GM18861 (cell line): Measurements from ENCODE around the gene TSPAN6.

Experiments
- ATAC-seq: cut with Tn5 transposase; IDR thresholded peaks from one replicate; pipeline ENCODE4 v1.9.1; 2021; ENCODE audit not compliant: unreplicated experiment

TSPAN6 gene

GRCh38 chrX:100636321-100636991, at the start of gene TSPAN6:
TSPAN6 (minus strand) TSS chrX:100636806; CDS start chrX:100636694, 112 bp downstream.
- ATAC-seq, result peak; percentile 74

- no peak for ATAC-seq
Observed at GRCh38 chrX:100685997-100686305, 49.3 kb upstream of the TSPAN6 start.

GRCh38 chrX:100685284-100685996, 48.8 kb upstream of the TSPAN6 start:
- ATAC-seq, result peak; percentile 83

GRCh38 chrX:100682939-100683338, 46.3 kb upstream of the TSPAN6 start:
- ATAC-seq, result no peak

GRCh38 chrX:100681599-100681998, 45.0 kb upstream of the TSPAN6 start:
- ATAC-seq, result no peak

- ATAC-seq, result no peak
Observed at GRCh38 chrX:100680756-100681155, 44.1 kb upstream of the TSPAN6 start.

- no peak for ATAC-seq
Observed at GRCh38 chrX:100677611-100678181, 41.1 kb upstream of the TSPAN6 start.

- peak; percentile 57 for ATAC-seq
Observed at GRCh38 chrX:100674705-100675104, 38.1 kb upstream of the TSPAN6 start.

- no peak for ATAC-seq
Observed at GRCh38 chrX:100673397-100673953, 36.9 kb upstream of the TSPAN6 start.

GRCh38 chrX:100672966-100673365, 36.4 kb upstream of the TSPAN6 start:
- ATAC-seq, result no peak

GRCh38 chrX:100663642-100664041, 27.0 kb upstream of the TSPAN6 start:
- ATAC-seq, result no peak

- ATAC-seq, result no peak
Observed at GRCh38 chrX:100662796-100663195, 26.2 kb upstream of the TSPAN6 start.

- ATAC-seq, result no peak
Observed at GRCh38 chrX:100662170-100662569, 25.6 kb upstream of the TSPAN6 start.

- ATAC-seq, result no peak
Observed at GRCh38 chrX:100659431-100660137, 23.0 kb upstream of the TSPAN6 start.

GRCh38 chrX:100658941-100659381, 22.4 kb upstream of the TSPAN6 start:
- no peak for ATAC-seq

GRCh38 chrX:100654261-100654660, 17.7 kb upstream of the TSPAN6 start:
- no peak for ATAC-seq

- no peak for ATAC-seq
Observed at GRCh38 chrX:100652266-100652665, 15.7 kb upstream of the TSPAN6 start.

GRCh38 chrX:100650841-100651240, 14.2 kb upstream of the TSPAN6 start:
- no peak for ATAC-seq

GRCh38 chrX:100649550-100650356, 13.1 kb upstream of the TSPAN6 start:
- no peak for ATAC-seq
